GM19043 (cell line): Measurements from ENCODE around the gene PITPNM1.

ENCODE experiments used
- ATAC-seq: cut with Tn5 transposase; IDR thresholded peaks from one replicate; pipeline ENCODE4 v1.9.1; 2021; ENCODE audit warnings: low read depth; ENCODE audit not compliant: unreplicated experiment

PITPNM1 gene

DNA sequence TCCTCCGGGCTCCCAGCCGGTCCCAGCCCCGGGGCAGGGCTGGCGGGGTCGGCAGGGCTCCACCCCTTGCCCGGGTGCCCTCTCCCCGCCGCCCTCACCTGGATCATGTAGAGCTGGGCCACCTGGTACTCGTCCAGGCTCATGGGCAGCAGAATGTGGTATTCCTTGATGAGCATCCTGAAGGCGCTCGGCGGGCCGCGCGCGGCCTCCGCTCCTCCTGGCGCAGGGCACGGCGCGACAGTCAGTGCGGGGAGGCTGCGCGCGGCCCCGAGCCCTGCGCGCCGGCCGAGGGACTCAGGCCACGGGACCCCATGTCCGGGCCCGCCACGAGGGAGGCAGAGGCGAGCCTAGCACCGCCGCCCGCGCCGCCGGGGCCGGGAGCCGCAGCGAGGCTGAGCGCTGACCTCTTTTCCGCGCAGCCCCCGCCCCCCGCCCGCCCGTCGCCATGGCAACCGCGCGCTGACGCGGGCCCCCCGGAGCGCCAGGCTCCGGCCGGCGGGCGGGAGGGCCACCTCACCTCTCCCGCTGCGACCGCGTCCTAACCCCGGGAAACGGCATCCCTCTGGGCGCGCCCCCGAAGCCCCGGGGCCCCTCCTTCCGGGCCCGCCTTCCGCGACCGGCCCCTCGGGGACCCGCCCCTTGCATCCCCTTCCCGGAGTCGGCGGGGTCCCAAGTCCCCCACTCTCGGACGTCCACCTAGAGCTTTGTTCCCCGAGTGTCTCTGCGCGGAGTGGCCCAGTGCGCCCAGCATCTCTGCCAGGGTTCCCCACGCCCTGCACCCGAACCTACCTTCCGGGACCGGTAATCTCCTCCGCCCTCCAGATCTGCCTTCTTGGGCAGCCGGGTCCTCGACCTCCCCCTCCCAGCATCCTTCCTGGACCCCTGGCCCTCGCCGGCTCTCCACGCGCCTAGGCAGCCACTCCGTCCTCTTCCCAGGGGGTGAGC lies 886 bp downstream of the PITPNM1 start:
- no peak for ATAC-seq

DNA sequence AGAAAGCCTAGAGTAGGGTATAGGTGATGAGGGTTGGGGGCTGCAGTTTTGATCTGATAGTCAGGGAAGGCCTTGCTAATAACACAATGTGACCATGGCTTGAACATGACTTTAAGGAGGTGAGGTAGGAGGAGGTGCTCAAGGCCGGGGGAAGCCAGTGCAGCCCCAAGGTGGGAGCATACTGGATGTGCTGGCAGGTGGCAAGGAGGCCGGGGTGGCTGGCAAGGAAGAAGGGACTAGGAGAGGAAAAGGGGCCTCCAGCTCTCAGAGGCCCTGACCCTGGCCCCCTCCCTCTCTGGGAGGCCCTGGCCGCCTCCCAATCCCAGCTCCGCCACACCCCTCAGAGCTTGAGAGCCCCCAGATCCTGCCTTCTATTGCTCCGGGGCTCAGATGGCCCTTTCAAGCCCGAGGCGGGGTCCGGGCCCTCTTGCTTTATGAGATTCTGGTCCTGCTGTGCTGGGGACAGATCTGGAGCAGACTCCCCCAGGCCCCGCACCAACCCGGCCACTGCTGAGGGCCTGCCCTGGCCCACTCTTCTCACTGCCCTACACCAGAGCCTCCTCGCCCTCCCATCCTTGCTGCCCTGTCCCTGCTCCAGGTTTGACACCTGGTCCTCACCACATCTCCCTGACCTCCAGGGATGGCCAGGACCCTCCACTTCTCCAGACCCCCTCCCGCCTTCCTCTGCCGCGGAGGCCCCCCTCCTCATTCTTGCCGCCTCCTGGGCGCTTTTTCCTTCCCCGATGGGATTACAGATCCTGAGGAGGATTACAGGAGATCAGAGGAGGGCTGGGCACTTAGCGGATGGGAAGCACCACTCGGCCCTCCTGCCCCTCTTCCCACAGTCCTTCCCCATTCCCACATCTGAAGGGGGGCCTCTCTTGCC lies 1.8 kb downstream of the PITPNM1 start:
- no peak for ATAC-seq

DNA sequence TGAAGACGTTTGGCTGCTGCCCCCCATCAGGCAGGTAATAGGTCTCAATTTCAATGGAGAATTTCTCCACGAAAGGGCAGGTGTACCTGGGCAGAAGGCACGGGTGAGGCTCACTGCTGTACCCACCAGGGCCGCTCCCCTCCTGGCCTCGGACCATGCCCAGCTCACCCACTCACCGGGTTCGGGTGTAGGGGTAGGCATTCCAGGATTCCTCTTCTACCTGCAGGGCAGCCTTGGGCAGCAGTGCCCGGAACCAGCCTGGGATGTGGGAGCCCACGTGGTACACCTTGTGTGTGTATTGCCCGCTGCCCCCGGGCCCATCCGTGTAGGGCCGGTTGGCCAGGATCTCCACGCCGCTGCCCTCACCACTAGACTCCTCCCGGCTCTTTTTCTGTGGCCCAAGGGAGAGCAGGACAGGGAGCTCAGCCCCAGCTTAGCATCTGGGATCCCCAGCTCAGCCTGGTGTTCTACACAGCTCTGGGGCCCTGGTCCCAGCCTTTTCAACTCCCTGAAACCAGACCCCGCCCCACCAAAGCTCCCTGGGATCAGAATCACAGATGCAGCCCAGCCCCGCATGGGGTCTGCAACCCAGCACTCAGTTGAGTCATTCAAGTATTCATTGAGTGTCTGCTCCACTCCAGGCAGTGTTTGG lies 2.7 kb downstream of the PITPNM1 start:
- ATAC-seq, result no peak

DNA sequence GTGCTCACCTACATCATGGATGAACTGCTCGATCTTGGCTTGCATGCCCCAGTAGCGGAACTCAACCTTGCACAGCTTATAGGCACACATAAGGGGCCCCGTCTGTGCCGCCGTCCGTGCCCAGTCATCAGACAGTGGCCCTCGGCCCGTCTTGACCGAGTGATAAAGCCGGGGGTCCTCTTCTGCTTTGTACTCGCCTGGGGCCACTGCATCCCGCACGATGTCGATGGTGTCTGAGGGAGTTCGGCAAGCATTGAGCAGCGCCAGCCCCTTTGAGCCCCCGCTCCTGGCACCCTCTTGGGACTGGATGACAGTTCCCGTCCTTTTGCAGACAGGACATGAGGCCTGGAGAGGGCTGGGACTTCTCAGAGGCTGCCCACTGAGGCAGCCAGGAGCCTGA lies 3.3 kb downstream of the PITPNM1 start:
- ATAC-seq, result no peak

DNA sequence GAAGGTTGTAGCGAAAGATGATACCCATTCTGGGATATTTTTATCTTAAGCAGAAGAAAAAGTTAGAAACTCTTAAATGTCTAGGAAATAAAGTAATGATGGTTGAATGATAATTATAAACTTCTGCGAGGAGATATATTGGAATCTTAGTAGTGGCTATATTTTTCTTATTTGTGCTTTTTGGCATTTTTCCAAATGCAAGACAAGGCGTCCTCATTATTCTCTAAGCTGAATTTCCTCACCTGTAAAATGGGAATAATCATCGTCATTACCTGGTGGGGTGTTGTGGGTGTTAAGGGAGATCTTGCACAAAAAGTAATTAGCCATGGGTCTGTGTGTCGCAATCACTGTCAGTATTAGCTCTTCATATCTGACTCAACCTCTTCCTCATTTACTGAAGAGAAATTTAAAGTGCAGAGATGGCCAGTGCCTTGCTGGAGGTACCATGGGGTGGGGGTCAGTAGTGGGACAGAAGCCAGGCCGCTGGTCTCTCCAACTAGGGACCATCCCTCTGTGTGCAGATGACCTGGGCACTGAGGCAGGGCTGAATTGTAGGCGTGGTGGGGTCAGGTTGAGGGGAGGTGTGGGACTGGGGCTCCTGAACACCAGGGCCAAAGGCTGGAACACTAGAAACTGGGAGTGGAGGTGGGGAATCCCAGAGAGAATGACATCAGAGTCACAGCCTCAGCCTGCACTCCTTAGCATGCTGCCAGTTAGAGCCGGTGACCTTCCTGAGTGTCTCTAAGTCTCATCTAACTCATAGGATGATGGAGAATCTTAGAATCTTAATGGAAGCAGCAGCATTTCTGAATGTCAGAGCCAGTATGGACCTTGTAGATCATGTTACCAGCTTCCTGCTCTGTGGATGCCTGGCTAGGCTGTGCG lies 4.1 kb downstream of the PITPNM1 start:
- ATAC-seq, result no peak

GRCh38 chr11:67500484-67500821 lies 4.7 kb downstream of the PITPNM1 start:
- ATAC-seq, result no peak

GRCh38 chr11:67499808-67500483 lies 5.2 kb downstream of the PITPNM1 start:
- no peak for ATAC-seq

- ATAC-seq, result no peak
Observed at GRCh38 chr11:67498544-67498972, 6.6 kb downstream of the PITPNM1 start.

DNA sequence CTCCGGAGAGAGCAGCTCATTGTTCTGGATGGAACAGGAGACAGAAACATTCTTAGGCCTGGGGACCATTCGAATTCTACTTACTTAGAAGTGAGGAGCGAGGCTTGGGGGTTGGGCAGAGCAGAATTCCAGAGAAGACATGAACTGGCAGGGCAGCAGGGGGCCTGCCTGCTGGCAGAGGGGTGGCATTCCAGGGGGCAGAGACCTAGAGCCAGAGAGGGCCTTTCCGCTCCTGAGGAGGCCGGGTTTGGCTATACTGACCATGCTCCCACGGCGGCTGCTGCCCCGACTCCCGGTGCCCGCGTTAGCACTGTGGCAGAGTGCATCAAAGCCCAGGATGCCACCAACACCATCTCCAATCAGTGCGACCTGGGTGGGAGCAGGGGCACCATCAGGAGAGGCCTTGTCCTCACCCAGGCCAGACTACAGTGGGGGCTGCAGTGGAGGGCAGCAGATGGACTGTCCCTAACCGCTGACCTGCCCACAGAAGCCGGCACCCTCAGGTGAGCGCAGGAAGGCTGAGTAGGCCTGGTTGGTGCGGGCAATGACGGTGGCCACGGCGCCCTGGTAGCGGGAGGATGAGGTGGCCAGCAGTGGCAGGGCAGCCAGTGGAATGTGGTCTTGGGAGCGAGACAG lies 7.4 kb downstream of the PITPNM1 start:
- ATAC-seq, result no peak

DNA sequence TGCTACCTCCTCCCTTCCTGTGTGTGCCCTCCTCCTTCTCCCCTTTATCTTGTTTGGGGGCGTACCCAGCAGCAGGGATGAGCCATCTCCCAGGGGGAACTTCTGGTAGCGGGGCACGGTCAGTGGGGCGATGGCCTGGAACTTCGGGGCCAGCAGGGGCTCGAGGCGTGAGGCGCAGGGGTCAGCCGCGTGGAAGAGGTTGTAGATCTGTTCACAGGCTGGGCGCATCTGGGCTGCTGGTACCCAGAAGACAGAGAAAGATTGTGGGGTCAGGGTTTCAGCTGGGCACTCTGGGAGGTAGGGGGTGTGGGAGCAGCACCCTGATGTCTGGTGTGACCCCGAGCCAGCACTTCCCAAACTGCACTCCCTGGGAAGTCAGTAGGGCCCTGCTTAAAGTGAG lies 9.1 kb downstream of the PITPNM1 start:
- ATAC-seq, result no peak

DNA sequence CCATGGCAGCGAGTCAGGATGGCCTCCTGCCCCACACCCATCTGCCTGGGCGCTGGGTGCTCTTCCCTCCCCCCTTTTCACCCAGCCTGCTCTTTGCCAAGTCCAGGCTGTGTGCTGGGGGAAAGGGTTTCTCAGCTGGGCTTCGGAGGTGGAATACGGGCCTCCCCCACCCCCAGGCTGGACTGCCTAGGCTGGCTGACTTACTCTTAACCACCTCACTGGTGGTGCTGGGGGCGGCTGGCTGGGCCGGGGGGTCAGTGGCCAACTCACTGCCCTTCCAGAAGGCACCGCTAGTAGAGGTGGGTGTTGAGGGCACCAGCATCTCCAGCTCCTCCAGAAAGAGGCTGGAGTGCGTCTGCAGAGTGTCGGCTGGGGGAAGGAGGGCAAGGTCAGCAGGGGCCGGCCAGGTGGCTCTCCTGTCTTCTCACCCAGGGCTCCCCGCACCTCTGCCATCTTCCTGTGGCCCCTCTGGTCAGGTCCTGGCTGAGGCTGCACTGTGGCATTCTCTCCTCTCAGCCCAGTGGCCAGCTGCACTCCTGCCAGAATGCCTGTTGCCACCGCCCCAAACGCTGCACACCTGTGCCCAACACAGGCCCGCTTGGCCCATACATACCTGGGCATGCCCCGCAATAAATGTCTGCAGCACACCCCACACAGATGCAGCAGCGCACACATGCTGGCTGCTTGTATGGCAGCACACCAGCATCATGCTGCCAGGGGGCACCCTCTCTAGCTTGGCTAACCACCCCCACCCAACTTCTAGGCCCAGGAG lies 9.7 kb downstream of the PITPNM1 start:
- no peak for ATAC-seq

- no peak for ATAC-seq
Observed at GRCh38 chr11:67494371-67495233, 10.6 kb downstream of the PITPNM1 start.

GRCh38 chr11:67493548-67494370 lies 11.4 kb downstream of the PITPNM1 start:
- ATAC-seq, result no peak

- ATAC-seq, result no peak
Observed at GRCh38 chr11:67492801-67493547, 12.2 kb downstream of the PITPNM1 start.

GRCh38 chr11:67492069-67492727 lies 13.0 kb downstream of the PITPNM1 start:
- no peak for ATAC-seq
